Left hindlimb (tissue), 1 donor: ENCODE measurements around the gene OPCML.

Source experiments
- DNase-seq: peaks from one replicate; pipeline ENCODE4 v3.0.0-alpha.2; 2018

OPCML gene

GRCh38 chr11:133224271-133224670 lies 308.0 kb downstream of the OPCML start:
- no peak for DNase-seq

DNA sequence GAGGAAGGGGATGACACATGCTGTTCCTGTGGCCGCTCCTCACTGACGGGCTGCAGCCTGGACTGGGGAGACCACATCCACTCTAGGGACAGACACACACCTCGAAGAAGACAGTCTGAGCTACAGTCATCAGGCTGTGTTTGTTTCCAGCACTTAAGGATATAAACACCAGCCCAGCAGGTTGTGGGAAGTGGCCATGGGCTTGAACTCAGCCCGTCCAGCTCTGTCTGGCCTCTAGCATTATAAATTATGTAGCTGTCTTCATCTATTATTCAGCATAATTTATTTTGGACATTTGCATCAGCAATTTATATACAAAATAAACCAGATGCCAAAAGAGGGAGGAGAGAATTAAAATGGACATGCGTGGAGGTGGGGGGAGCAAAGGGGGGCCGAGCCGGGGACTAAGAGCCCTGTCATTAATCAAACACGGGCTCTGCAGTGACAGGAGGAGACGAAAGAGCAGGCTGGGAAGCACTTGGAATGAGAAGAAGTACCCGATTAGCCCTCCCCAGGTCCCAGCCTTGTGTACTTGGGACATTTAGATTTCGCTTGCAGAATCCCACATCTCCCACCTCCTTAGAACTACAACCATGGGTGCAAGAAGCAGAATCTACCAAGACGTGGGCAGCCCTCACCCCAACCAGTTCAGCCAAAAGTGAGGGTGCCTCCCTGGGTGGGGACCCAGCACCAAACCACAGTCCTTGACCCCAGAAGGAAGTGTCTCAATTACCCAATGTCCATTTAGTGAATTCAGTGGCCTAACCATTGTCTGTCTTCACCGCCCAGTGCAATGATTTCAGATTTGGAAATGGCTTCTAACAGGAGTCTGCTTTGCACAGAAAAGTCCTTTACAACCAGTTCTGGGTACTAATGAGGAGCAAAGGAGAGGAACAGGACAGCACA lies 309.6 kb downstream of the OPCML start:
- no peak for DNase-seq

DNA sequence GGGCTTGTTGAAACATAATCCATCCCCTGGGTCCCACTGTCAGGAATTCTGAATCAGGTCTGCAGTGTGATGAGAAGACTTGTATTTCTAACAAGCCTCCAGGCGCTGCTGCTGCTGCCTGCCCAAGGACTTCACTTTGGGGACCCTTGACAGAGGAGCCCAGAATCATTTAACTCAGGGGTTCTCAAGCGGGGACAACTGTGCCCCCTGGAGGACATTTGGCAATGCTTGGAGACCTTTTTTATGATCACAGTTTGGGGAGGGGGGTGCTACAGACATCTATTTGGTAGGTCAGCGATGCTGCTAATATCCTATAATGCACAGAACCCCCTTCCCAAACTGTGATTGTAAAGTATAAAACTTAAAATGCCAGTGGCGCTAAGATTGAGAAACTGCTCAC lies 312.8 kb downstream of the OPCML start:
- DNase-seq = no peak

- DNase-seq = no peak
These were observed 315.5 kb downstream of the OPCML start for GRCh38 chr11:133216813-133217212.

DNA sequence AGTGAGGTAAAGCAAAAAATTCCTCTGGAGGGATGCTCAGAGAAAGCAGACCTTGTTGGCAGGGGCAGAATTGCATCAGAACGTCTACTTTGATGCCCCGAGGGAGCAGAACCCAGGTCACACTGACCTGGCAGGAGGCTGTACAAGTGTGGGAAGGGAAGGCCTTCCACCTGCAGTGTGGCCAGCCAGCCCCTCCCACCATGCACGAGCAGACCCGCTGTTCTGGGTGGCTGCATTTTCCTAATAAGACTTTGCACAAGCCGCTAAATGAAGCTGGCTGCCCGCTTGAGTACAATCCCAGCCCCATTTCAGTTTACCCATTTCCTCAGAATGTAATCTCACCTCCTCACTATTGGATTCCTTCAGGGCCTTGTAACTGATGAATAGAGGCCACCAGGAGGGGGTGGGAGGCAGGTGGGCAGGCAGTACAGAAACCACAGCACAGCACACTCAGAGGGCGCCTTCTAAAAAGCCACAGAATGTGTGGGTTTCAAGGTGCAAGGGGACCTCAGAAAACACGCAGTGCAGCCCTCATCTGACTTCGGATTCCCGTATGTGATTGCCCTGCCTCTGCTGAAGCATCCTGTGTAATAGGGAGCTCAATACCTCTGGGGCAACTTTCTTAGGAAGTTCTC lies 316.6 kb downstream of the OPCML start:
- no peak for DNase-seq

DNA sequence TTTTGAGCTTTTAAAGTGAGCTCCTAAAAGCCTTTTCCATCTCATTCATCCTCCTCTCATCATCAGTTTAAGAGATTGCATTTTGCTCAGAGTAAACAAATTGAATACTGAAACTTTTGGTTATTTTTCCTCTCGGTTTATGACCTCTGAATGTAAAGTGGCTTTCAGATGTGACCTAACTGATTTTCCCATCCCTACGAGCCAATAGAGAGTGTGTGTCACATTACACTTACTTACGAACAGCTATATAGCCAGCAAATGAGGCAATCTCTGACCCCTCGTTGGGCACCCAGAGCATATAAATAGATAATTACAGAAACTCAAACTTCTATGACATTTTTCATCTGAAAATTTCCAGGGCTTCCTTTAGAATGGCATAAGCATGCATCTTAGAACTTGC lies 317.7 kb downstream of the OPCML start:
- no peak for DNase-seq

DNA sequence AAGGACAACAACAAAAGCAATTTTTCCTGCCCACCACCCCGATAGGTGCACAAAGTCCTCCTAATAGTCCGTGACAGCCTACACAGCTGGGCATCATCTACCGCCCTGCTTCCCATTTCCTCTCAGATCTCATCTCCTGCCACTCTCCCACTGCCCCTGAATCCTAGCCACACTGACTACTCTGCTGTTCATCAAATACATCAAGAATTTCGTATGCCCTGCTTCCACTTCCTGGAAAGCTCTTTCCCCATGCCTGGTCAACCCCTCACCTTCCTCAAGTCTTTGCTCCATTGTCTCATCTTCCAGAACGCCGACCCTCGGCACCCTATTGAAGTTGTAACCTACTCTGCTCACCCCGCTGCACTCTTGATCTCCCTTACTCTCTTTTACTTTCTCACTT lies 320.1 kb downstream of the OPCML start:
- DNase-seq = no peak

- DNase-seq = no peak
These were observed 324.3 kb downstream of the OPCML start for GRCh38 chr11:133207995-133208394.

- no peak for DNase-seq
These were observed 325.8 kb downstream of the OPCML start for GRCh38 chr11:133206313-133207005.

DNA sequence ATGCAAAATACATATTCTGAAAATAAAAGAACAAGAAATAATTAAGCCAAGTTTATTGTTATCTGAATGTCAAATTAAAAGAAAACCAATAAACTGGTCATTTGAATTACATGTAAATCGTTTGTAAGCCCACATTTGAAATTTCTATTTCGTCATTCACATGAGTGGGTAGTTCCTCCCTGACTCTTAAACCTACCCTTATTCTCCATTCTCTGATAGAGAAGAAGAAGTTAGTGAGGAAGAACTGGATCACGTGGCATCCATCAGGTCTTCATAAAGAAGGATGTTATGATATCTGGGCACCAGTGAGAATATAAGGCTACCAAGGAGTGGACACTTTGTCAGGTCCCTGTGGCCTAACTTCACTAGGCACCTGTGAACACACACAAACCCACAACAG lies 328.1 kb downstream of the OPCML start:
- DNase-seq = no peak

- no peak for DNase-seq
These were observed 329.5 kb downstream of the OPCML start for GRCh38 chr11:133202816-133203215.

GRCh38 chr11:133198438-133198837 lies 333.9 kb downstream of the OPCML start:
- no peak for DNase-seq

DNA sequence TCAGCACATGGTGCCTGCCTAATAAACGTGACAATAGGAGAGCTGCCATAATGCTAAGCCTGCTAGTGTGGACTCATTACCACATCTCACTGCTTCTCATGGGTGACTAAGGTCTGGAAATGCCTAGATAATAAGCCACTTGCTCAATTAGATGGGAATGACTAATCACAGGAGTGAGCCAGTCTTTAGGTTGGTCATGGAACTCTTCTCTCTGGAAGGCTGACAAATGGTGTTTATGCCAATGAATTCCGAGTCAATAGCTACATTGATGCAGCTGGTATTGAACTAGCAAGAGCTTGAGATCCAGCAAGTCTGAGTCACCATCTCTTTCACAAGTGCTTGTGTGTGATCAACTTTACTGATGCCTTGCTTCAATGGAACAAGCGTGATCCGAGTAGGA lies 334.9 kb downstream of the OPCML start:
- DNase-seq = no peak

DNA sequence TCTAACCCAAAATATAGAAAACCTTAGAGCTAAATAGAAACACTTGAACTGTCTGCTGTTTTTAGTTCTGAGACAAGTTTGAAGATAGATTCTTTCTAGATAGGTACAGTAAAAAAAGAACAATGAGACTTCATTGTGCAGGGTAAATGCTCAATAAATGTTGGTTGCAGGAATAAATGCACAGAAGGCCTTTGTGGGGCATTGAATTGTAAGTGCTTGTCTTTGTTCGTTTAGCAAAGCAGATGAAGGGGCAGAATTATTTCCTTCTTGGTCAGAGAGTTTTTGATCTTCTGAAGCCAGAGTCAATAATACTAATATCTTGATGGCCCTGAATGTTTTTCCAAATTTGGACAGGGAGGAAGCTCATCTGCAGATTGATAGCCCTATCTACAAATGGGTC lies 340.4 kb downstream of the OPCML start:
- no peak for DNase-seq

- no peak for DNase-seq
These were observed 350.6 kb downstream of the OPCML start for GRCh38 chr11:133181667-133182066.

DNA sequence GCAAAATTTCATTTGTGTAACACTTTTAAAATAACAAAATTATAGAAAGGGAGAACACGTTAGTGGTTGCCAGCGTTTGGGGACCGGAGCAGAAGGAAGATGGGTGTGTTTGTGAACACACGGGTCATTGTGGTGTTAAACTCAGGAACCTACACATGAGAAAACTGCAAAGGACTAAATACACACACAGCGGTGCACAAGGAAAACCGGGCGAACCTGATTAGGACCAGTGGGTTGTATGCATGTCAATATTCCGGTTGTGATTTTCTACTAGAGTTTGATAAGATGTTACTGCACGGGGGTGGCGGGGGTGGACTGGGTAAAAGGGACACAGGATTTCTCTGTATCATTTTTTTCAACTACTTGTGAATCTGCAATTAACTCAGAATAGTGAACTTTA lies 351.2 kb downstream of the OPCML start:
- DNase-seq = no peak

- DNase-seq = no peak
These were observed 352.1 kb downstream of the OPCML start for GRCh38 chr11:133180201-133180600.

GRCh38 chr11:133176748-133177147 lies 355.6 kb downstream of the OPCML start:
- DNase-seq = no peak

GRCh38 chr11:133175103-133175502 lies 357.2 kb downstream of the OPCML start:
- no peak for DNase-seq

DNA sequence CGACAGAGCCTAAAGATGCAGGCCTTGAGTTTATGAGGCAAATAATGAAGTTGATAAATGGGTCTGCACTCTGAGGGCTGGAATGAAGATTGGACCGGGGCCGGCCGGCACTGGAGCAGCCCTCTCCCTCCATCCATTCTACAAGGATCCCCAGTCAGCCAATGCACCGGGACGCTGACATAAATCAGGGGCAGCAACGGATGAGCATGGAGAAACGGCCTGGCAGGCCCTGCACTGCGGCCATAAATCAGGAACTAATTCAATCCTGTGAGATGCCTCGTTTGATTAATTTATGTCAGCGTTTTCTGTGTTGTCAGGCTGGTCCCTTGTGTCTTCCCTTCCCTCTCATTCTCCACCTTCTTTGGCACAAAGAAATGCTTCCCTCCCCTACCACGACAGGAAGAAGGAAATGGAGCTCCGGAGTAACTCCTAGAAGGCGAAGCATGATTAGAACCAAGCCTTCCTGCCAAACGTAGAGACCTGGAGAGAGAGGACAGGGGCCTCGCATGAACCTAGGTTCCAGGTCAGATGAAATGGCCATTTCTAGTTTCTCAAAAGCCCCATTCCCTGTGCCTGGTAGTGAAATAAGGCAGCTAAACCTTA lies 358.4 kb downstream of the OPCML start:
- DNase-seq = no peak

DNA sequence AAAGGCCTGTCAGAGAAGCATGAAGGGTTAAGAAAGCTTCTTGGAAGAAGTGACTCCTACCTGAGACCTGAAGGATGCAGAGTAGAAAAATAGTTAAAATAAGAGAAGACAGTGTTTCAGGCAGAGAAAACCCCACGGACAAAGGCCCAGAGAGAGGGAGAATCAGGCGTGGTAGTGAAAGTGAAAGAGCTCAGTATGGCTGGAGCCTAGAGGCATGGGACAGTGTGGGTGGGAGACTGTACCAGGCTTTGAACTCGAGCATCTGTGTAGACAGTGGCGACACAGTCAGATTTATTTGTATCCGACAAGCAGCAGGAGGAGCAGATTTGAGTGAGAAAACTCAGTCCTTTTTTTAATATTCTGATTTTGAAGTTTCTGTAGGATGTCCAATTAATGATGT lies 360.0 kb downstream of the OPCML start:
- no peak for DNase-seq

DNA sequence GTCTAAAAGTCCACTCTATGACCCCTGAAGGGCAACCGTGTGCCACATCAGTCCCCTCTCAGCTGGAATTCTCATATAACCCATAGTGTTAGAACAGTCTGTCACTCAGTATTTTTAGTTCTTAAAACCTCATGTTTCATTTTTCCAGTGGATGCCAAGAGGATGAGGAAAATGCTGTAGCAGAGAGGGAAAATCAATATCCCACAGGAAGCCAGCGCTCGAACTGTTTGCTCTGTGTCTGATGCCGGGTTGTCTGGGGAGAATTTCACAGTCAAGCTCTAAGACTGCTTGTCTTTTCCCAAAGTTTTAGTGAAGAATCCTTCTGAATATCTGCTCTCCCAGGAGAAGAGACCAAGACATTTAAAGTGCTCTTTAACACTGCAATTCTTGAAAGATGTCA lies 360.9 kb downstream of the OPCML start:
- no peak for DNase-seq

DNA sequence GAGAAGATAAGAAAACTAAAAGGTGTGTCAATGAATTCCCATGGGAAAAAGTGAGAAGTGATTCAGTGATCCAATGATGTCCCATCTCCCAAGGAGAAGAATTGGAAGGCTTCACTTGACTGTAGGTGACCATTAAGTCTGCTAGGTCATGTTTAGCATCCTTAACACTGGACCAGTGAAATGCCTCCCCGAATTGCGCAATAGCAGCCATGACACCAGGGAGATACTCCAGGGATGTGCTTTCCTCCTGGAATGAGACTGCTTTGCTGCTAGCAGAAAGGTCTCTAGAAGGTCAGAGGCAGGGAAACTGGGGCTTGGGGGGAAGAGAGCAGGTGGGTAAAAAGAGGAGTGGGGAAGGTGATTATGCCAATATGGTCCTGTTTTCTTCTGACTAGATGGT lies 364.3 kb downstream of the OPCML start:
- DNase-seq = no peak

GRCh38 chr11:133166662-133167061 lies 365.6 kb downstream of the OPCML start:
- no peak for DNase-seq
